GM19468 (cell line): ENCODE measurements around the gene VRK1.

ENCODE experiments used
- ATAC-seq: cut with Tn5 transposase; IDR thresholded peaks from one replicate; pipeline ENCODE4 v1.9.1; 2021; ENCODE audit warnings: mild to moderate bottlenecking, moderate library complexity, moderate number of reproducible peaks; ENCODE audit not compliant: unreplicated experiment; ENCODE audit errors: extremely low read depth

VRK1 gene

DNA sequence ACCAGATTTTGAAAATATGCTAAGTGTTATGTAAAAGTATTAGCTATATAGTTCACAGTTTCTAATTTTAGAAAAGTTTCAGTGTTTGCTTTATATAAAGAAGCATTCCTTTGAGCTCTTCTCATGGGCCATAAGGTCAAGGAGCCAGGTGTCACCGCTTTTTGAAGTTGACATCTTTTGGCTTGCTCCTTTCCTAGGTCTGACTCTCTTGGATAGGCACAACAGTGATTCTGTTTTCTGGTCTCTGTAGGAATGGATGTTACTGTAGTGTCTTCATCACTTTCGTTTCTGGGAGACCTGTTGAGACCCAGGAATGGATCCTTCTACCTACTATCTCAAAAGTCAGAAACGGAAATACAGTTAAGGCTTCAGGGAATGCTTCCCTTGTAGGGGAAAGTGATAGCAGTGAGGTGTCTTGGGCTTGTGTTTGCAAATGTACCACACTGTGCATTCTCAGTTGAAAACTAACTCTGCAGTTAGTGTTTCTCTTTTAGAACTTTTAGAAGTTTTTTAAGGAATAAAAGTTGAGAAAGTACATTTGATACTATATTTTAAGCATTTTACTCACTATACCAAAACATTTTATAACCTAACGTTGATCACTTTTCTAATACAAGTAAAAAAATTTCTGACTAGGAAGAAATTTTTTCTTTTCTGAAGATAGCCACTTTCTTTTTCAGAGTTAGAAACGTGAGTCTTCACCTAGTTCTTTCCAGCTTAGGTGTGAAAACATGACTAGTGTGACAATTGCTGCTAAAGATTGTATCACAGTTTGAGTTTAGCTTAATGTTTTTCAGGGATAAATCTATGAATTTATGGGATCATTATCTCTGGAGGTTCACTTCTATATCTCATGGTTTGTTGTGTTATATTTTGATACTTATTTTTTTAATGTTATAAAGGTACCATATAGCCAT, 20.8 kb downstream of the VRK1 start:
- no peak for ATAC-seq

DNA sequence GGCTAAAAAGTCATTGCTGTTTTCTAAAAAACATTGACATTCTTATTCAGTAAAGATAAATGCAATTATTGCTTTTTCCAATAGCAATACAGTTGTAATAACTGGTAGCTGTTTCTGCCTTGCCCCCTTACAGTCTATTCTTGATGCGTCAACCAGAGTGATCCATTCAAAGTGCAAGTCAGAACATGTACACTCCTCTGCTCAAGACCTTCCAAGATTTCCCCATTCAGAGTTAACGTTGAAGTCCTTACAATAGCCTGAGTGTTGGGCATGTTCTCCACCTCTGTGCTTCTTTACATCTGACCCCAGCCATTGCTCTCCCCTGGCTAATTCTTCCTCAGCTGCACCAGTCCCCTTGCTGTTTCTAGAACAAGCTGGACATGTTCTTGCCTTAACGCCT, 24.3 kb downstream of the VRK1 start:
- no peak for ATAC-seq

- no peak for ATAC-seq
These were observed 26.5 kb downstream of the VRK1 start for GRCh38 chr14:96823652-96824051.

DNA sequence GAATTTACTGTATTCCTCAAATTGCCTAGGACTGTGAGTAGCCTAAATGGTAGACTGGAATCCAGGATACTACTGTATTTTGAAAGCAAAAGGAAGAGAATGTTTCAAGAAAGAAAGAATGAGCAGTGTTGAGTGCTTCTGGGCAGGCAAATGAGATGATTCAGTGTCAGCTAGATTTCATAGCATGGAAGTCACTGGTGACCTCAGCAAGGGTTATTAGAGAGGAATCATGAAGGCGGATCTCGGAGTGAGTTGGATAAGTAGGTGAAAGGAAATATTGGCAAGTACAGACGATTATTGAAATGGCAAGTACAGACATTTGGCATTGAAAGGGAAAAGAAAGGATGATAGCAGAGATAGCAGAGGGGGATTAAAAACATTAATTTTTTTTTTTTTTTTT, 27.1 kb downstream of the VRK1 start:
- no peak for ATAC-seq

DNA sequence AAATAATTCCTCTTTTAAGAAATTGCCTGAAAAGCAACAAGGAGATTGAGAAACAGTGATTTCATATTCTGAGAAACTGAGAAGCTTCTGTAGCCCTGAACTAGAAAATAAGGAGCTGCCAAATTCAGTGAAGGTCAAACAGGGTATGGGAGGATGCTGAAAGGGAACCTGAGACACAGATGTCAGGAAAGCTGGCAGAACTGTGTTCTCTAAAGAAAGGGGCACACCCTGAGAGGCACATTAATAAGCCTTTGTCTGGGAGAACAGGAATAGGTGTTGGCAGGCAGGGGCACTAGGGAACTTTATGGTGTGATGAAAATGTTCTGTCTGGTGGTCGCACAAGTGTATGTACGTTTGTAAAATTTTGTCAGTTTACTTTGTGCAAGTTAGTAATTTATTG, 29.6 kb downstream of the VRK1 start:
- ATAC-seq = no peak

DNA sequence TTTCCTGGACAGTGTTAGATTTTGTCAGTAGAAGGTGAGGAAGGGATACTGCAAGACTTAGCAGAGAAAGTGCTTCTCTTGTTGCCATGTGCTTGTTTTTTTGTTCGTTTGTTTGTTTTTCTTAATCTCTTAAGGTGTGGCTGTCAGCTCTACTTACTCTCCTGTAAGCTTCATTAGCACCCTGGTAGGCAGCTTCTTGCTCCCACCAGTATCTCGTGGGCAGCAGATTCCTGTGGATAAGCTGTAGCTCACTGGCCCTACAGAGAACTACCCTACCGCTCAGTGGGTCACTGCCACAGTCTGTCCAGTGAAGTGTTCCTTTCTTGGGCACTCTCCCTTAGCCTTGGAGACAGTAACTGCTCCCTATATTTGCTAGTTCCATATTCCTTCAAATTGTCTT, 30.1 kb downstream of the VRK1 start:
- no peak for ATAC-seq

GRCh38 chr14:96829791-96830190, 32.6 kb downstream of the VRK1 start:
- no peak for ATAC-seq

GRCh38 chr14:96830946-96831345, 33.8 kb downstream of the VRK1 start:
- ATAC-seq = no peak

DNA sequence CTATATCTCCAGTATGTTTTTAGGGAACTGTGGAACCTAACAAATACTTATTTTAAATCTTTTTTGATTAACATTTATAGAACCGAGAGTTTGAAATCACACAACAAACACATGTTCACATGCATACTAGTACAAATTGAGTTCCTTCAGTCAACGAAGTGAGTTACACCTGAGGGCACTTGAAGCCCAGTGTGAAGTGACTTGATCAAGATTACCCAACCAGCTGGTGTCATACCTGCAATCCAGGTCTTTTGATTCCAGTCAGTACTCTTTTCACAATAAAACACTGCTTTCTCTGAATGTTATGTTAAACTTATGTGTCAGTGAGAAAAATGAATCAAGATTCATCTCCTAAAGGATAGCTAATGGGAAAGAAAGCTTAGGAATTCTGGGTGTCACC, 35.2 kb downstream of the VRK1 start:
- no peak for ATAC-seq

DNA sequence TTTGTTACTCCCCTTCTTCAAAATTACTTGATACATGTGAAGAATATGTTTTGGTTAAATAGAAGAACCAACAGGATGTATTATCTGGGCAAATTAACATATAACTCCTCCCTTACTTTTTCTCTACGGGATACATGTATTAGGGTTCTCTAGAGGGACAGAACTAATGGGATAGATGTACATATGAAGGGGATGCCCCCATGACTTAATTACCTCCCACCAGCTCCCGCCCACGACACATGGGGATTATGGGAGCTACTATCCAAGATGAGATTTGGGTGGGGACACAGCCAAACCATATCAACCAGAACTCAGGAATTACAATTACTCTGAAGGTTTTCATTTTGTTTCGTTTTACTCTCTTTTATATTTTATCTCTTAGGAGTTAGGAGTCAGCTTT, 41.3 kb downstream of the VRK1 start:
- no peak for ATAC-seq

DNA sequence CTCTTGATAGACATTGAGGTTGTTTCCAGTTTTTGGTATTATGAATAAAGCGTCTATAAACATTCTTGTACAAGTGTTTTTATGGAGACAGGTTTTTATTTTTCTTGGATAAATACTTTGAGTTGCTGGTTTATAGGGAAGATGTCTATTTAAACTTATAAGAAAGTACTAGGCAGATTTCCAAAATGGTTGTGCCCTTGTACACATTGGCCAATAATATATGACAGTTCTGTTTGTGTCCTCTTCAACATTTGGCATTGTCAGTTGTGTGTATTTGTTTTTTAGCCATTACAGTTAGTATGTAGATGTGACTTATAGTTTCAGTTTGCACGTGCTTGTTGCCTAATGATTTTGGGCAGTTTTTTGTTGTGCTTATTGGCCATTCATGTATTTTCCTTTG, 42.1 kb downstream of the VRK1 start:
- ATAC-seq = no peak

DNA sequence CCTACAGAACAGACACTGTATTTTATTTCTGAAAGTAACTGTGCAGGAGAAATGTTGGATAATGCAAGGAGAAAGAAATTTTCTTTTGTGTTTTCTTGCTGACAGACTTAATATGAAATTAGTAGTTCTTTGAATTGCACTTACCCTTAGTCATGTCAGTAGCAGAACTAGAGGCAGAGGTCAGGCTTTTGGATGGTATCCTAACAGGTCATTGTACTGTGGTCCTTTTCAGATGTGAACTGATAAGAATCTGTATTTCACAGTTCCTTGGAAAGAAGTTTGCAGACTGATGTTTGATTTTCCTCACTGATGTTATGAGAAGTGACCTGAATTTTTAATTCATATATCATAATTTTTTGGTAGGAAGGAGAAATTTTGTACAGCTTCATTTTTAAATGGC, 46.0 kb downstream of the VRK1 start:
- no peak for ATAC-seq

GRCh38 chr14:96844857-96845570, 47.8 kb downstream of the VRK1 start:
- ATAC-seq = no peak

- no peak for ATAC-seq
These were observed 50.3 kb downstream of the VRK1 start for GRCh38 chr14:96847451-96847850.

GRCh38 chr14:96848011-96848410, 50.8 kb downstream of the VRK1 start:
- no peak for ATAC-seq

DNA sequence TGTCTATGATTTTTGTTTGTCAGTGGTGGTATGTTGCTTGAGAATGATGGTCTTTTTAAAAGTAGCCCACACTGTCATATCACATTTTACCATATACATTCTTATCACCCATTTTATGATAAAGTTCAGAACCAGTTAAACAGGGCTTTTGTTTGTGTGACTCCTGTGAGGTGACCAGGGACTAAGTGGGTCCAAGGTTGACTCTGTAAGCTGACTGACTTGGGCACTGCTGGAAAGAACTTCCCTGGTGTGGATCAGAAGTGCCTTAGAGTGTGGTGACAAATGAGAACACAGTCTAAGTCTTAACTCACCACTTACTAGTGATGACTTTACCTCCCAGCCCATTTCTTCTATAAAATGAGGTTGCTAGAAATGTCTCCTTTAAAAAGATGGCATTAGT, 52.6 kb downstream of the VRK1 start:
- no peak for ATAC-seq

DNA sequence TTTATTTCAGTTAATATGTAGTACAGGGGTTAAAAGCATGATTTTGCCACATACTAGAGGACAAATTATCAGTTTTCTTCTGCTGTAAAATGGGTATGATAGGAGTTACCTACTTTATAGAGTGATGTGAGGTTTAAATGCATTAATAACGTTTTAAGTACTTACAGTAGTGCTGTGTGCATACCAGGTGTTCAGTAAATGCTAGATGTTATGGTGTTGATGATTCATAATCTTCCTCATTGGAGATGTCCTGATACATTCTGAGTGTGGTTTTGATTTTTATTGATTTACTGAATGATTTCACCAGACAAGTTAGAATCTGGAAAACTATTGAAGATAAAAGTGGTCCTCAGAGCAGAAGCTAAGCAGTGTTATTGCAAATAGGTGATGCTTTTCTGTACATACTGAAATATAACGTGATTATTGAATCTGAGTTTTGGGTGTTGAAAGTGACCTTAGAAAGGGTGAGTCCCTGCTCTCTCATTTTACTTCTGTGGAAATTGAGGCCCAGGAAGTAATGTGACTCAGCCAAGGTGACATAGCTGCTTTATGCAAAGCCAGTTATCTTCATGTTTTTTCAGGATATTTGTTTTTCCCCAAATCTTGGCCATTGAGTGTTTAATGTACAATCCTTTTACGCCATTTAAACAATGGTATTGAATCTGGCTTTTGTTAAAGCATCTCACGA, 54.7 kb downstream of the VRK1 start:
- ATAC-seq = no peak

- ATAC-seq = no peak
These were observed 55.7 kb downstream of the VRK1 start for GRCh38 chr14:96852823-96853422.

DNA sequence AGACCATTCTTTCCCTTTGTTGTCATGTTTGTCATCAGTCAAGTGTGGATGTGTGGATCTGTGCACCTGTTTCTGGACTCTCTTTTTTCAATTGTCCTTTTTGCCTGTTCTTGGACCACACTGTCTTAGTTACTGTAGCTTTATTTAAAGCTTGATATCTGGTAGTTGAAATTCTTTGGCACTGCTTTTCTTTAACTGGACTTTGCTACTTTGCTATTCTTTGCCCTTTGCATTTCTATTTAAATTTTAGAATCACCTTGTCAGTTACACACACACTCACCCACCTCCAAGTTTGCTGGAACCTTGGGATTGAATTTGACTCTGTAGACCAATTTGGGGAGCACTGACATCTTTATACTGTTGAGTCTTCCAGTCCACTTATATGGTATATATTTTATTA, 61.5 kb downstream of the VRK1 start:
- no peak for ATAC-seq

DNA sequence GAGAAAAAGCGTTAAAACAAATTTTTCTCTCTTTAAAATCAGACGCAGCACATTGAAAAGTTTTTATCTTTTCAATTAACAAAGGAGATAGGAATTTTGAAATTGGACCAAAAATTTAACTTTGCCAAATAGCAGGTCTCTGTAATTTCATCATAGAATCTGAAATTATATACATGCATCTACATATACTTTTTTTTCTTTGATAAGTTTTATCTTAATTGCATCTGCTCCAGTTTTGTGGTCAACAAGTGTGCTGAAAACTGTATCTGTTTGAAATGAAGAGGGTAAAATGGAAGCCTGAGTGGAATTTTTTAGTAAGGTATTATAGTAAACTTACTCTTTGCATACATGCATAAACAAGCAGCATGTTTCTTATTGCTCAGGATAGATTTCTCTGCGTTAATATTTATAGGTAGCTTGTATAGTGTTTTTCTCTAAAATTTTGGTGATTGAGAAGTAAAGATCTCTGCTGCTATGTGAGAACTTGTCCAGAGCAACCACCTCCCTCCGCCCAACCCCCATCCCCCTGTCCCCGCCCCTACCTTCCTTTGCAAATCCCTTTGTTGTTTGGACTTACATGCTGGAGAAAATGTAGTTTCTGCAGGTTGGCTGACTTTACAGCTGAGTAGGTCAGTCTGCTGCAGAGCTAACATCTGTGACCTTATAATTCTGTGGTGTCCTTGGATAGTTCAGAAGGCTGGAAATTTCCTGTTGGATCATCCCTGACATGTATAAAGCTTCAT, 64.6 kb downstream of the VRK1 start:
- ATAC-seq = no peak
